Endothelial cell of umbilical vein (primary cell): Measurements from ENCODE around the gene TBC1D8B. TPM values are rescaled to one million over a fixed set of nuclear protein-coding genes. Genes with fewer than 3 reads are reported as not detected.

Experiments
- BruUV-seq: library from RNA; stranded (reverse); fragments of 400-500 nt; replicated peaks from 2 replicates; lab custom pipeline; 2021; lab: Mats Ljungman, UMichigan
- CTCF ChIA-PET: fragments of 300-600, 350-600 bp; sonication (Branson Sonifier 250); formaldehyde crosslinking; loops from one replicate; lab custom pipeline; 2021; ENCODE audit warnings: antibody characterized with exemption, inconsistent platforms; lab: Charles Lee
- POLR2A ChIA-PET: fragments of 300-600, 350-600 bp; sonication (Branson Sonifier 250); formaldehyde crosslinking; loops from one replicate; lab custom pipeline; 2021; ENCODE audit warnings: antibody characterized with exemption, inconsistent platforms; lab: Charles Lee
- DNase-seq: peaks from one replicate; pipeline ENCODE4 v3.0.0-alpha.2; 2011; ENCODE audit warnings: low read depth, low spot score
- FAIRE-seq: peaks from 2 replicates; lab custom pipeline; 2011; peaks lifted over from hg19 to GRCh38; lab: Jason Lieb, UNC
- H2AFZ ChIP-seq: 2 replicates; pipeline ENCODE4 v1.6.0; 2012; ENCODE audit warnings: low read depth, low read length, control low read depth, inconsistent platforms
- H3K27ac ChIP-seq: 2 replicates; pipeline ENCODE4 v1.5.1; 2011; ENCODE audit warnings: low read depth, mild to moderate bottlenecking, control low read depth, low read length, moderate library complexity; ENCODE audit not compliant: insufficient read depth
- H3K27me3 ChIP-seq, 2 experiments: 2 replicates each; pipeline versions ENCODE4 v1.6.0 to v1.6.1; 2011; ENCODE audit warnings: low read length in 2 of 2, mixed read lengths in 1 of 2; ENCODE audit not compliant: control insufficient read depth in 2 of 2, insufficient read depth in 2 of 2
- H3K36me3 ChIP-seq, 2 experiments: 2 replicates in 1 of 2; 3 replicates in 1 of 2; pipeline ENCODE4 v1.5.1; 2011; ENCODE audit warnings: low read length in 2 of 2, mild to moderate bottlenecking in 1 of 2, moderate library complexity in 1 of 2; ENCODE audit not compliant: control insufficient read depth in 2 of 2, insufficient read depth in 2 of 2; ENCODE audit errors: extremely low read depth in 1 of 2
- H3K4me1 ChIP-seq: 3 replicates; pipeline ENCODE4 v1.5.1; 2011; ENCODE audit warnings: mild to moderate bottlenecking, low read length; ENCODE audit not compliant: control insufficient read depth, insufficient read depth; ENCODE audit errors: extremely low read depth
- H3K4me2 ChIP-seq: 2 replicates; pipeline ENCODE4 v1.6.1; 2011; ENCODE audit warnings: low read length, control low read depth, mixed read lengths; ENCODE audit not compliant: insufficient read depth
- H3K4me3 ChIP-seq, 3 experiments: fragments of 200-600 bp in 1 of 3; sonication (generic), shearing (Covaris generic) in 1 of 3; replicated peaks in 1 of 3; 2 replicates each; pipeline ENCODE4 v1.5.1; 2011 to 2016; ENCODE audit warnings: control low read depth in 3 of 3, low read length in 3 of 3, mild to moderate bottlenecking in 2 of 3, inconsistent platforms in 1 of 3, low read depth in 1 of 3, moderate library complexity in 1 of 3; ENCODE audit not compliant: insufficient read depth in 1 of 3
- H3K79me2 ChIP-seq: 2 replicates; pipeline ENCODE4 v1.6.0; 2012; ENCODE audit warnings: low read length, inconsistent platforms; ENCODE audit not compliant: control insufficient read depth, insufficient read depth
- H3K9ac ChIP-seq: replicated peaks from 2 replicates; pipeline ENCODE3; 2011; ENCODE audit warnings: low read length, control low read depth; ENCODE audit not compliant: insufficient read depth; ENCODE audit errors: extremely low read depth
- H3K9me1 ChIP-seq: replicated peaks from 3 replicates; pipeline ENCODE4 v1.6.0; 2011; ENCODE audit warnings: mild to moderate bottlenecking, low read length; ENCODE audit not compliant: control insufficient read depth, insufficient read depth; ENCODE audit errors: extremely low read depth
- H3K9me3 ChIP-seq: replicated peaks from 2 replicates; pipeline ENCODE4 v1.5.1; 2012; ENCODE audit warnings: low read length, inconsistent platforms; ENCODE audit not compliant: control insufficient read depth, insufficient read depth
- H4K20me1 ChIP-seq: replicated peaks from 2 replicates; pipeline ENCODE3; 2011; ENCODE audit warnings: mild to moderate bottlenecking, low read length; ENCODE audit not compliant: control insufficient read depth, insufficient read depth; ENCODE audit errors: extremely low read depth
- EZH2 ChIP-seq: IDR thresholded peaks from 2 replicates; pipeline ENCODE4 v1.6.1; 2012; ENCODE audit warnings: borderline replicate concordance, low read depth, mild to moderate bottlenecking, moderate library complexity, low read length, inconsistent platforms; ENCODE audit not compliant: severe bottlenecking
- FOS ChIP-seq: IDR thresholded peaks from 2 replicates; pipeline ENCODE4 v1.6.1; 2011; ENCODE audit warnings: mild to moderate bottlenecking, low read length, moderate library complexity, borderline replicate concordance; ENCODE audit not compliant: insufficient read depth
- GATA2 ChIP-seq: IDR thresholded peaks from 2 replicates; pipeline ENCODE4 v1.7.0; 2011; ENCODE audit warnings: low read depth, mild to moderate bottlenecking, moderate library complexity, mixed read lengths, low read length; ENCODE audit not compliant: insufficient read length, insufficient read depth
- JUN ChIP-seq: IDR thresholded peaks from 2 replicates; pipeline ENCODE4 v1.6.1; 2011; ENCODE audit warnings: borderline replicate concordance, low read depth; ENCODE audit not compliant: insufficient read length, insufficient read depth
- MYC ChIP-seq: IDR thresholded peaks from one replicate; pipeline ENCODE4 v1.6.1; 2011; ENCODE audit warnings: mild to moderate bottlenecking, low read depth, low read length
- POLR2A ChIP-seq: IDR thresholded peaks from 2 replicates; pipeline ENCODE4 v1.6.1; 2012; ENCODE audit warnings: low read depth, mild to moderate bottlenecking, control low read depth, low read length
- POLR2AphosphoS5 ChIP-seq: IDR thresholded peaks from 2 replicates; pipeline ENCODE4 v1.6.1; 2012; ENCODE audit warnings: low read depth, mild to moderate bottlenecking, control low read depth, low read length, moderate library complexity; ENCODE audit not compliant: insufficient read depth
- dilution Hi-C: fragments of 300-500 bp; cut with MboI; formaldehyde crosslinking; loops from one replicate; pipeline ENCODE4 v1.15.0; 2019; ENCODE audit warnings: low sequenced_read_pairs; ENCODE audit not compliant: extremely low pct_ligation_motif_present
- intact Hi-C: fragments of 100-400 bp; cut with micrococcal nuclease; formaldehyde crosslinking; loops from one replicate; pipeline ENCODE4 v1.10.0; 2022
- polyA plus RNA-seq, 4 experiments: library from polyadenylated mRNA; depleted of rRNA in 3 of 4; stranded (reverse) in 3 of 4; unstranded in 1 of 4; fragments of >200 nt; gene quantifications; 2 replicates each; pipeline versions ENCODE4 v1.2.1 to v1.2.3, GENCODE V29; 2011 to 2012; ENCODE audit warnings: missing spikeins in 1 of 4
- total RNA-seq: library from RNA; stranded (reverse); gene quantifications from 2 replicates; pipeline ENCODE4 v1.2.3, GENCODE V29; 2021
- TF ChIP-seq, protein P1 (sequence below), 2 donors: IDR thresholded peaks; 1 replicate in 1 of 2; 2 replicates in 1 of 2; pipeline ENCODE4 v1.5.1; 2011; ENCODE audit warnings: low read length in 2 of 2, mild to moderate bottlenecking in 2 of 2, moderate library complexity in 2 of 2, control low read depth in 1 of 2, inconsistent platforms in 1 of 2, low read depth in 1 of 2; ENCODE audit not compliant: insufficient read depth in 1 of 2; ENCODE audit errors: extremely low read depth in 1 of 2
- TF ChIP-seq, protein P2 (sequence below): IDR thresholded peaks from 2 replicates; pipeline ENCODE4 v1.6.1; 2011; ENCODE audit not compliant: insufficient read depth, insufficient read length

TBC1D8B gene
- total and polyA plus RNA-seq, 2 donors (not counting 3 experiments of a cell fraction or from before 2014, with no cell fraction given), result 1.4 to 3.9 TPM

DNA sequence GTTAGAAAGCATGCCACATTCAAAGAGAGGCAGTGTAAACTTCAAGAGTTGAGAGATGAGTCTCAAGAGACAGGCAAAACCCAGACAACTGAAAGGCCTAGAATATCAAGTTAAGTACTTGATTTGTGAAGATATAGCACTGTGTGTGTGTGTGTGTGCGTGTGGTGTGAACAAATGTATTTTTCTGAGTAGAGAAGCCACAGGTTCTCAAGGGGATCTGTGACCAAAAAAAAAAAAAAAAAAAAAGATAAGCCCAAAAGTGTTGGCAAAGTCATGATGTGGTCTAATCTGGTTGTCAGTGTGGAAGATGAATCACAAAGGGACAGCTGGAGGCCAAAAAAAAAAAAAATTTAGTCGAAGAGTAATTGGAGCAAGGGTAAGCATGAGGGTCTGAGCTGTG, 96.8 kb downstream of the TBC1D8B start:
- intact Hi-C loops, result loop anchor here (5.0 to 10.0 kb wide), 4 partner anchors 38 to 878 kb away; partner anchors contain the start of genes NCBP2L and TSC22D3
- no peaks in the 10 kb centered on the region for H3K27me3 ChIP-seq
- no peaks in the 10 kb centered on the region for H4K20me1 ChIP-seq
- DNase-seq (no peak), FAIRE-seq (no peak)
- H3K27ac ChIP-seq, result no peak overlapping the region
- BruUV-seq, result no TSS peak
- no peaks in the 10 kb centered on the region for H3K9me1 ChIP-seq
- no peak overlapping the region for H3K4me2 ChIP-seq
- no peaks in the 10 kb centered on the region for H3K9me3 ChIP-seq
- peaks cover 16% of the 10 kb centered on the region for H3K4me1 ChIP-seq
- no peak for TF ChIP-seq MYC
- TF ChIP-seq GATA2, result no peak
- no peak for TF ChIP-seq POLR2AphosphoS5
- no peak for TF ChIP-seq POLR2A
- TF ChIP-seq, protein P1, sequence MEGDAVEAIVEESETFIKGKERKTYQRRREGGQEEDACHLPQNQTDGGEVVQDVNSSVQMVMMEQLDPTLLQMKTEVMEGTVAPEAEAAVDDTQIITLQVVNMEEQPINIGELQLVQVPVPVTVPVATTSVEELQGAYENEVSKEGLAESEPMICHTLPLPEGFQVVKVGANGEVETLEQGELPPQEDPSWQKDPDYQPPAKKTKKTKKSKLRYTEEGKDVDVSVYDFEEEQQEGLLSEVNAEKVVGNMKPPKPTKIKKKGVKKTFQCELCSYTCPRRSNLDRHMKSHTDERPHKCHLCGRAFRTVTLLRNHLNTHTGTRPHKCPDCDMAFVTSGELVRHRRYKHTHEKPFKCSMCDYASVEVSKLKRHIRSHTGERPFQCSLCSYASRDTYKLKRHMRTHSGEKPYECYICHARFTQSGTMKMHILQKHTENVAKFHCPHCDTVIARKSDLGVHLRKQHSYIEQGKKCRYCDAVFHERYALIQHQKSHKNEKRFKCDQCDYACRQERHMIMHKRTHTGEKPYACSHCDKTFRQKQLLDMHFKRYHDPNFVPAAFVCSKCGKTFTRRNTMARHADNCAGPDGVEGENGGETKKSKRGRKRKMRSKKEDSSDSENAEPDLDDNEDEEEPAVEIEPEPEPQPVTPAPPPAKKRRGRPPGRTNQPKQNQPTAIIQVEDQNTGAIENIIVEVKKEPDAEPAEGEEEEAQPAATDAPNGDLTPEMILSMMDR (IDR thresholded peaks at IDR 0.05; ENCODE audit: extremely low read depth in 1 of 2, insufficient read depth in 1 of 2, low read depth in 1 of 2, low read length in 2 of 2), result no peak
- POLR2A ChIA-PET, result no interaction called here
- dilution Hi-C loops, result no loop called here
- no peak overlapping the region for H3K4me3 ChIP-seq
- H3K79me2 ChIP-seq, result no peaks in the 10 kb centered on the region
- CTCF ChIA-PET, result interaction anchor here (0.6 to 7.7 kb wide), 17 partner anchors 10 to 100 kb away, joined by 3 to 85 read pairs (median 5); no protein-coding TSS in a partner anchor
- no peak overlapping the region for H3K9ac ChIP-seq
- H3K36me3 ChIP-seq, result no peaks in the 10 kb centered on the region
- no peak overlapping the region for H2AFZ ChIP-seq

DNA sequence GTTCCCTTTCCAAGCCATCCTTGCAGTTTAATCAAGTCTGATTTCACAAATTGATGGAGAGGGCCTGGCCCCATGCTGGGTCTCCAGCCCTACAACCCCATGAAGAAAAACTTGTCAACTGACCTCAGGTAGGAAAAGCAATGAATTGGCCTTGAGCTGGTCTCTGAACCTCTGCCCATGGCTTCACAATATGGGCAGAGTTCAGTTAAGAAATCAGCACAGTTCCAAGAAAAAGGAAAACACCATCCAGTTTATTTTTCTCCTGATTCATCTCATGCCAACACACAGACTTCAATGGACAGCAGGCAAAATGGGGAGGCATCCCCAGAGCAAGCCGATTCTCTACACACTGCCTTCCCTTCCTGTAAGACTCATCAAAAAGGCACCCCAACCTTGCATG, 97.4 kb downstream of the TBC1D8B start:
- H3K4me1 ChIP-seq, result peaks cover 12% of the 10 kb centered on the region
- BruUV-seq, result no TSS peak
- TF ChIP-seq EZH2 (no peak), JUN (no peak), FOS (no peak), MYC (no peak), GATA2 (no peak), POLR2AphosphoS5 (no peak), POLR2A (no peak)
- TF ChIP-seq, protein P2, sequence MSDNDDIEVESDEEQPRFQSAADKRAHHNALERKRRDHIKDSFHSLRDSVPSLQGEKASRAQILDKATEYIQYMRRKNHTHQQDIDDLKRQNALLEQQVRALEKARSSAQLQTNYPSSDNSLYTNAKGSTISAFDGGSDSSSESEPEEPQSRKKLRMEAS, result no peak
- TF ChIP-seq, protein P1 (IDR thresholded peaks at IDR 0.05; ENCODE audit: extremely low read depth in 1 of 2, insufficient read depth in 1 of 2, low read depth in 1 of 2, low read length in 2 of 2), result no peak
- H3K9me1 ChIP-seq, result no peaks in the 10 kb centered on the region
- no peaks in the 10 kb centered on the region for H3K9me3 ChIP-seq
- no peaks in the 10 kb centered on the region for H3K36me3 ChIP-seq
- CTCF ChIA-PET, result interaction anchor here (1.4 to 7.7 kb wide), 4 partner anchors 9 to 60 kb away, joined by 4 to 85 read pairs (median 26); no protein-coding TSS in a partner anchor
- H3K4me3 ChIP-seq, result no peak overlapping the region
- H3K9ac ChIP-seq, result no peak overlapping the region
- dilution Hi-C loops, result no loop called here
- POLR2A ChIA-PET, result no interaction called here
- no peak overlapping the region for H3K4me2 ChIP-seq
- H3K27me3 ChIP-seq, result no peaks in the 10 kb centered on the region
- H3K79me2 ChIP-seq, result no peaks in the 10 kb centered on the region
- DNase-seq (no peak), FAIRE-seq (no peak)
- intact Hi-C loops, result loop anchor here (5.0 to 10.0 kb wide), 4 partner anchors 37 to 877 kb away; partner anchors contain the start of genes NCBP2L and TSC22D3
- no peak overlapping the region for H3K27ac ChIP-seq
- H4K20me1 ChIP-seq, result no peaks in the 10 kb centered on the region
- no peak overlapping the region for H2AFZ ChIP-seq
